GM12872 (cell line): ENCODE results near the gene RANBP10.

Experiments used
- CTCF ChIP-seq: IDR thresholded peaks from 3 replicates; pipeline ENCODE4 v1.5.1; 2011; ENCODE audit warnings: low read depth, mild to moderate bottlenecking, low read length, moderate library complexity; ENCODE audit not compliant: insufficient read depth

RANBP10 gene

GRCh38 chr16:67834242-67834614 is 27.9 kb upstream of the RANBP10 start:
- TF ChIP-seq CTCF: no peak

- TF ChIP-seq CTCF: no peak
Measured at GRCh38 chr16:67833415-67834241, 27.3 kb upstream of the RANBP10 start.

GRCh38 chr16:67833030-67833414 is 26.7 kb upstream of the RANBP10 start:
- no peak for TF ChIP-seq CTCF

- no peak for TF ChIP-seq CTCF
Measured at GRCh38 chr16:67828651-67829050, 22.3 kb upstream of the RANBP10 start.

- no peak for TF ChIP-seq CTCF
Measured at GRCh38 chr16:67825906-67826305, 19.5 kb upstream of the RANBP10 start.

- TF ChIP-seq CTCF: no peak
Measured at GRCh38 chr16:67825119-67825518, 18.8 kb upstream of the RANBP10 start.

- TF ChIP-seq CTCF: no peak
Measured at GRCh38 chr16:67822511-67822910, 16.2 kb upstream of the RANBP10 start.
